Tibial nerve (tissue), 4 donors: ENCODE results near the gene SPATA13. TPM values are rescaled to one million over a fixed set of nuclear protein-coding genes. Genes with fewer than 3 reads are reported as not detected.
A peak's percentile ranks its signal among the peaks of the same experiment; 100 is the strongest.

Experiments
- DNase-seq, 2 donors: peaks; one replicate each; pipeline ENCODE4 v3.0.0-alpha.2; 2019; ENCODE audit warnings: low spot score in 2 of 2
- H3K27ac ChIP-seq, 4 donors: fragments of 200-600 bp; sonication (generic) in 3 of 4; one replicate each; pipeline ENCODE4 v1.5.1; 2017 to 2019; ENCODE audit warnings: mild to moderate bottlenecking in 1 of 4
- H3K27me3 ChIP-seq, 2 donors: fragments of 200-600 bp; sonication (generic) in 1 of 2; one replicate each; pipeline versions ENCODE4 v1.5.1 to v1.6.0; 2017 to 2019
- H3K36me3 ChIP-seq, 3 donors: fragments of 200-600 bp; sonication (generic); one replicate each; pipeline ENCODE4 v1.5.1; 2018 to 2019
- H3K4me1 ChIP-seq, 4 donors: fragments of 200-600 bp; sonication (generic) in 3 of 4; one replicate each; pipeline ENCODE4 v1.5.1; 2017 to 2019
- H3K4me3 ChIP-seq, 4 donors: fragments of 200-600 bp; sonication (generic) in 3 of 4; one replicate each; pipeline ENCODE4 v1.5.1; 2017 to 2019; ENCODE audit warnings: mild to moderate bottlenecking in 1 of 4, moderate library complexity in 1 of 4
- H3K9me3 ChIP-seq, 4 donors: fragments of 200-600 bp; sonication (generic) in 3 of 4; one replicate each; pipeline ENCODE4 v1.5.1; 2017 to 2019
- EP300 ChIP-seq, 2 donors: sonication (generic); formaldehyde crosslinking; IDR thresholded peaks; one replicate each; pipeline ENCODE4 v1.6.1; 2017; ENCODE audit warnings: antibody characterized with exemption in 2 of 2, mild to moderate bottlenecking in 1 of 2
- POLR2A ChIP-seq, 2 donors: fragments of 450-650 bp; IDR thresholded peaks; one replicate each; pipeline ENCODE4 v1.6.1; 2017; ENCODE audit warnings: antibody characterized with exemption in 2 of 2, mild to moderate bottlenecking in 2 of 2, moderate library complexity in 2 of 2
- WGBS, 2 donors: methylation state at CpG; one replicate each; pipeline ENCODE4 v1.1.5; 2018; 5-methylcytosine and 5-hydroxymethylcytosine counted together
- total RNA-seq, 4 donors: library from RNA; depleted of rRNA; stranded (reverse); fragments of >200 nt; gene quantifications; one replicate each; pipeline ENCODE4 v1.1.0, GENCODE V29; 2016
- TF ChIP-seq, protein P1 (sequence below), 5 experiments: fragments of 200-600 bp in 3 of 5; fragments of 450-650 bp in 2 of 5; sonication (generic) in 3 of 5; IDR thresholded peaks; one replicate each; pipeline ENCODE4 v1.5.1; 2016 to 2019; ENCODE audit warnings: antibody characterized with exemption in 5 of 5, mild to moderate bottlenecking in 3 of 5, moderate library complexity in 2 of 5

The SPATA13 gene
- total RNA-seq, 4 donors from 2014 or later = 35.0 to 96.0 (median 51.7) TPM

DNA sequence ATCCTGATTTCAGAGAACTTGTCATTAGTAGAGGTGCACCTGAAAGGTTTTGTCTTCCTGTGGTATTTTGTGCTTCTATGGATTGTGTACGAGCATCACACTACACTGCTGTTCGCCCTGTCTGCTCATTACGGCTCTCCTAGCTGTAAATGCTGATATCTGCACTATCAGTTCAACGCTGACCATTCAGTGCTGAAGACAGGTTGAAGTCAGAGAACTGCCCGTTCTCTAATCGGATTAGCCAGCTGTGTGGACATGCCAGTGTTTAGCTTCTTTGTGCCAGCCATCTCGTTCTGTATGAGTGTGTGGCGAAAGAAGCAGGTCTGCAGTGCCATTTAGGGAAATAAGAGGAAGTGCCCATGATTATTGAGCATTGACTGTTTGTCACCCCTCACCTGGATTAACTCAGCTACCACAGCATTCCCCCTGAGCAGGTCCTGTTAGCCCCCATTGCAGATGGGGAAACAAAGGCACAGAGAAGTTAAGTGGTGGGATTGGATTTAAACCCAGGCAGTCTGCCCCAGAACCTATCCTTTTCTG lies 127.3 kb downstream of the SPATA13 start:
- peaks cover 0 to 88% (median 0%) of the 10 kb centered on the region in 3 donors for H3K36me3 ChIP-seq

DNA sequence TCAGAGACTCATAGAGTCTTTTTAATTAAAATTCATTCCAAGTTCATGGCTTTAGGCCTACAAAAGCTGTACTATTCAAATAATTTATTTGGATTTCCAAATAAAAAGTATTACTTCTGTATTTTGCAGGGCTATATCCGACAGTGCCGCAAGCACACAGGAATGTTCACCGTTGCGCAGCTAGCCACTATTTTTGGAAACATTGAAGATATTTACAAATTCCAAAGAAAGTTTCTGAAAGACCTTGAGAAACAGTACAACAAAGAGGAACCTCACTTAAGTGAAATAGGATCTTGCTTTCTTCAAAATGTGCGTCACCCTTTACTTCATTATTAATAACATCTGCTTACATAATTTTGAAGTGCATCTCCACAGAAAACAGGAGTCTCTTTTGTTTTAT lies 128.3 kb downstream of the SPATA13 start:
- Histone ChIP-seq H3K27ac (no peak overlapping the region), H3K36me3 (peaks cover 0 to 89% (median 0%) of the 10 kb centered on the region in 3 donors), H3K4me3 (no peak overlapping the region), H3K4me1 (peaks cover 0 to 8% (median 0%) of the 10 kb centered on the region in 4 donors), H3K9me3 (no peaks in the 10 kb centered on the region), H3K27me3 (no peaks in the 10 kb centered on the region)
- TF ChIP-seq POLR2A (IDR thresholded peaks at IDR 0.05) = no peak
- no peak for TF ChIP-seq EP300 (IDR thresholded peaks at IDR 0.05)
- TF ChIP-seq, protein P1, sequence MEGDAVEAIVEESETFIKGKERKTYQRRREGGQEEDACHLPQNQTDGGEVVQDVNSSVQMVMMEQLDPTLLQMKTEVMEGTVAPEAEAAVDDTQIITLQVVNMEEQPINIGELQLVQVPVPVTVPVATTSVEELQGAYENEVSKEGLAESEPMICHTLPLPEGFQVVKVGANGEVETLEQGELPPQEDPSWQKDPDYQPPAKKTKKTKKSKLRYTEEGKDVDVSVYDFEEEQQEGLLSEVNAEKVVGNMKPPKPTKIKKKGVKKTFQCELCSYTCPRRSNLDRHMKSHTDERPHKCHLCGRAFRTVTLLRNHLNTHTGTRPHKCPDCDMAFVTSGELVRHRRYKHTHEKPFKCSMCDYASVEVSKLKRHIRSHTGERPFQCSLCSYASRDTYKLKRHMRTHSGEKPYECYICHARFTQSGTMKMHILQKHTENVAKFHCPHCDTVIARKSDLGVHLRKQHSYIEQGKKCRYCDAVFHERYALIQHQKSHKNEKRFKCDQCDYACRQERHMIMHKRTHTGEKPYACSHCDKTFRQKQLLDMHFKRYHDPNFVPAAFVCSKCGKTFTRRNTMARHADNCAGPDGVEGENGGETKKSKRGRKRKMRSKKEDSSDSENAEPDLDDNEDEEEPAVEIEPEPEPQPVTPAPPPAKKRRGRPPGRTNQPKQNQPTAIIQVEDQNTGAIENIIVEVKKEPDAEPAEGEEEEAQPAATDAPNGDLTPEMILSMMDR (IDR thresholded peaks at IDR 0.05) = no peak
- DNase-seq = no peak
- 80 to 85% methylated on average over 5 of the region's 5 CpGs for WGBS, 2 donors

More for the DNA sequence above, 127.3 kb downstream of the SPATA13 start:
- no peaks in the 10 kb centered on the region for H3K4me1 ChIP-seq
- H3K4me3 ChIP-seq = no peak overlapping the region
- H3K27me3 ChIP-seq = no peaks in the 10 kb centered on the region
- TF ChIP-seq POLR2A (IDR thresholded peaks at IDR 0.05) (no peak), EP300 (IDR thresholded peaks at IDR 0.05) (no peak)
- TF ChIP-seq, protein P1 (IDR thresholded peaks at IDR 0.05) = no peak
- H3K27ac ChIP-seq = no peak overlapping the region
- WGBS, 2 donors = 89 to 93% methylated on average over 8 of the region's 8 CpGs
- DNase-seq = no peak
- H3K9me3 ChIP-seq = no peaks in the 10 kb centered on the region

GRCh38 chr13:24290280-24290932 lies 129.9 kb downstream of the SPATA13 start:
- Histone ChIP-seq H3K4me3 (no peak overlapping the region), H3K27ac (no peak overlapping the region), H3K36me3 (peaks cover 0 to 89% (median 0%) of the 10 kb centered on the region in 3 donors), H3K9me3 (no peaks in the 10 kb centered on the region), H3K27me3 (no peaks in the 10 kb centered on the region), H3K4me1 (peaks cover 0 to 11% (median 0%) of the 10 kb centered on the region in 4 donors)
- no peak for DNase-seq
- TF ChIP-seq POLR2A (IDR thresholded peaks at IDR 0.05) (no peak), EP300 (IDR thresholded peaks at IDR 0.05) (no peak)
- TF ChIP-seq, protein P1 (IDR thresholded peaks at IDR 0.05) = no peak
- 92 to 95% methylated on average over 20 of the region's 20 CpGs for WGBS, 2 donors

DNA sequence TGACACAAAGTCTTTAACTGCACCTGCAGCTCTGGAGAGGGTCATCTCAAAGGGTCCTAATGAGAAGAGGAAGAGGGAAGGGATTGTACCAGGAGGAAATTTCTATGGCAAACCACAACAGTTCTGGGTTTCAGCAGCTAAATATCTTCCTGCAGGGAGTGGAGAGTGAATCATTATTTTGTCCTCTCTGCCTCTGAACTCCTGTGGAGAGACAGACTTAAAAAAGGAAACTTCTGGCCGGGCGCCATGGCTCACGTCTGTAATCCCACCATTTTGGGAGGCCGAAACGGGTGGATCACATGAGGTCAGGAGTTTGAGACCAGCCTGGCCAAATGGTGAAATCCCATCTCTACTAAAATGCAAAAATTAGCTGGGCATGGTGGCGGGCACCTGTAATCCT lies 132.0 kb downstream of the SPATA13 start:
- 95 to 97% methylated on average over 6 of the region's 6 CpGs for WGBS, 2 donors
- peaks cover 0 to 11% (median 0%) of the 10 kb centered on the region in 4 donors for H3K4me1 ChIP-seq
- no peak for DNase-seq
- no peaks in the 10 kb centered on the region for H3K9me3 ChIP-seq
- no peak overlapping the region for H3K27ac ChIP-seq
- no peak overlapping the region for H3K4me3 ChIP-seq
- H3K36me3 ChIP-seq = peaks cover 0 to 89% (median 3%) of the 10 kb centered on the region in 3 donors
- TF ChIP-seq EP300 (IDR thresholded peaks at IDR 0.05) (no peak), POLR2A (IDR thresholded peaks at IDR 0.05) (no peak)
- TF ChIP-seq, protein P1 (IDR thresholded peaks at IDR 0.05) = no peak
- no peaks in the 10 kb centered on the region for H3K27me3 ChIP-seq

DNA sequence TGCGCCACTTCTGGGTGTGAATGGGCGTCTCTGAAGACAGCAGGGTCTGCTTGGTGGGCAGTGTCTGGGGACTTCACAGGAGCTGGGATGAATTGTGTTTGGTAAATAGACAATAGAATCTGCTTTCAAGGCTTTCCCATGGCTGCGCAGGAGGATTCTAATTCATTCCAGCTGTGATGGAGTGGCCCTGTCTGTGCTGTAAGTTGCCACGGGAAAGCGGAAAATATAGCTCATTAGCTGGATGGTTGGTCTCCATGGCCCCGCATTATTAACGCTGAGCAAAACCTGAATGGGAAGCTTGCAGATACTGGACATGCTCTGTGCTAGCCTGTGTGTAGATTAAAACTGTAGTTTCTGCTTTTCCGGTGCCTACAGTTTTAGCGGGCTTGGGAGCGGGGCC lies 133.2 kb downstream of the SPATA13 start:
- no peak for TF ChIP-seq POLR2A (IDR thresholded peaks at IDR 0.05)
- TF ChIP-seq EP300 (IDR thresholded peaks at IDR 0.05) = no peak
- TF ChIP-seq, protein P1 (IDR thresholded peaks at IDR 0.05) = no peak
- 64 to 67% methylated on average over 10 of the region's 10 CpGs for WGBS, 2 donors
- H3K9me3 ChIP-seq = no peaks in the 10 kb centered on the region
- peak overlapping the region in 1 of 4 donors; percentile 54 for H3K27ac ChIP-seq
- peaks cover 0 to 90% (median 12%) of the 10 kb centered on the region in 3 donors for H3K36me3 ChIP-seq
- H3K4me1 ChIP-seq = peaks cover 0 to 11% (median 0%) of the 10 kb centered on the region in 4 donors
- no peak for DNase-seq
- no peak overlapping the region for H3K4me3 ChIP-seq
- H3K27me3 ChIP-seq = no peaks in the 10 kb centered on the region
